ENCODE data around the gene ADARB1. TPM values are rescaled to one million over a fixed set of nuclear protein-coding genes. Genes with fewer than 3 reads are reported as not detected.

Gene ADARB1
- total and polyA plus RNA-seq, 2 experiments from 2014 or later = 4.8 to 14.8 TPM

DNA sequence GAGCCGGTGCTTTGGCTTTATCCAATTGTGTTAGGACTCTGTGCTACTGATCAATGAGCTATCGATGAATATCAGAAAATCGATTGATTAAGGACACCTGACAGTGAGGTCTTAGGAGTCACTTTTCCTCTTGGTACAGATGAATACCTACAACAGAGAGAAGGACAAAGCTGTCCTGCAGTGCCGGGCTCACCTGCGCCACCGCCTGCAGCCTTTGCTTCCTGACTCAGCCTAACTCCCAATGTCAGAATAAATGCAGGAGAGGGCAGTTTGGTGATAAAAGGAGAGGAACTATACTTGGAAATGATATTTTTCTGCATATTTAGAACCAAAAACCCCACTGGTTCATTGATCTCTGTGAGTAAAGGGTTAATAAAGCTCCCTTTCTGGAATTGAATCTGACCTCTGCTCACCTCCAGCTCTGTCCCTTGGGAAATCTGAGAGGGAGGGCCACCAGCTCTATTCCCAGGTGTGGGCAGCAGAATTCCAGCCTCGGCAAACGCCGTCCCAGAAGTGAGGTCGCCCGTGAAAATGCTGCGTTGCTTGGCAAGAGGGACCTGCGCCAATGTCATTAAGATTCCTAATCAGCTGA, 174.0 kb downstream of the ADARB1 start:
- TF ChIP-seq ZNF331 (CRISPR knock-in tag; IDR thresholded peaks at IDR 0.05; ENCODE audit: low read depth) (no peak), ZNF114 (CRISPR knock-in tag; IDR thresholded peaks at IDR 0.05) (no peak), POLR2AphosphoS5 (IDR thresholded peaks at IDR 0.05; ENCODE audit: low read depth) (no peak), EZH2 (IDR thresholded peaks at IDR 0.05; ENCODE audit: low read depth, unreplicated experiment) (no peak)
- TF ChIP-seq, protein P1, sequence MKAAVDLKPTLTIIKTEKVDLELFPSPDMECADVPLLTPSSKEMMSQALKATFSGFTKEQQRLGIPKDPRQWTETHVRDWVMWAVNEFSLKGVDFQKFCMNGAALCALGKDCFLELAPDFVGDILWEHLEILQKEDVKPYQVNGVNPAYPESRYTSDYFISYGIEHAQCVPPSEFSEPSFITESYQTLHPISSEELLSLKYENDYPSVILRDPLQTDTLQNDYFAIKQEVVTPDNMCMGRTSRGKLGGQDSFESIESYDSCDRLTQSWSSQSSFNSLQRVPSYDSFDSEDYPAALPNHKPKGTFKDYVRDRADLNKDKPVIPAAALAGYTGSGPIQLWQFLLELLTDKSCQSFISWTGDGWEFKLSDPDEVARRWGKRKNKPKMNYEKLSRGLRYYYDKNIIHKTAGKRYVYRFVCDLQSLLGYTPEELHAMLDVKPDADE (IDR thresholded peaks at IDR 0.05) = no peak
- TF ChIP-seq, protein P2, sequence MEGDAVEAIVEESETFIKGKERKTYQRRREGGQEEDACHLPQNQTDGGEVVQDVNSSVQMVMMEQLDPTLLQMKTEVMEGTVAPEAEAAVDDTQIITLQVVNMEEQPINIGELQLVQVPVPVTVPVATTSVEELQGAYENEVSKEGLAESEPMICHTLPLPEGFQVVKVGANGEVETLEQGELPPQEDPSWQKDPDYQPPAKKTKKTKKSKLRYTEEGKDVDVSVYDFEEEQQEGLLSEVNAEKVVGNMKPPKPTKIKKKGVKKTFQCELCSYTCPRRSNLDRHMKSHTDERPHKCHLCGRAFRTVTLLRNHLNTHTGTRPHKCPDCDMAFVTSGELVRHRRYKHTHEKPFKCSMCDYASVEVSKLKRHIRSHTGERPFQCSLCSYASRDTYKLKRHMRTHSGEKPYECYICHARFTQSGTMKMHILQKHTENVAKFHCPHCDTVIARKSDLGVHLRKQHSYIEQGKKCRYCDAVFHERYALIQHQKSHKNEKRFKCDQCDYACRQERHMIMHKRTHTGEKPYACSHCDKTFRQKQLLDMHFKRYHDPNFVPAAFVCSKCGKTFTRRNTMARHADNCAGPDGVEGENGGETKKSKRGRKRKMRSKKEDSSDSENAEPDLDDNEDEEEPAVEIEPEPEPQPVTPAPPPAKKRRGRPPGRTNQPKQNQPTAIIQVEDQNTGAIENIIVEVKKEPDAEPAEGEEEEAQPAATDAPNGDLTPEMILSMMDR (conservative IDR thresholded peaks at IDR 0.05; ENCODE audit: low read depth in 2 of 2) = no peak
- Mint-ChIP-seq H3K9me3 (peaks cover 19% of the 10 kb centered on the region), H3K27ac (no peak overlapping the region), H3K27me3 (ENCODE audit: insufficient read depth, low read depth, poor library complexity) (peaks cover 4% of the 10 kb centered on the region), H3K4me3 (peak overlapping the region; percentile 54), H3K4me1 (peaks cover 22% of the 10 kb centered on the region), H3K36me3 (ENCODE audit: low read depth) (peaks cover 4% of the 10 kb centered on the region)
- Histone ChIP-seq H3K36me3 (ENCODE audit: insufficient read depth) (no peaks in the 10 kb centered on the region; the same call in 1 of the 2 replicates), H3K27me3 (ENCODE audit: insufficient read depth) (no peaks in the 10 kb centered on the region), H3K27ac (ENCODE audit: low read depth) (no peak overlapping the region), H2AFZ (peak overlapping the region; percentile 90), H3K4me3 (no peak overlapping the region), H3K79me2 (replicated peaks; ENCODE audit: insufficient read depth) (no peaks in the 10 kb centered on the region), H3K4me2 (peak overlapping the region; percentile 68), H3K4me1 (ENCODE audit: insufficient read depth) (no peaks in the 10 kb centered on the region), H4K20me1 (replicated peaks; ENCODE audit: insufficient read depth) (no peaks in the 10 kb centered on the region), H3F3A (replicated peaks; ENCODE audit: low read depth) (no peaks in the 10 kb centered on the region), H3K9me2 (ENCODE audit: insufficient read depth) (no peaks in the 10 kb centered on the region)
- ATAC-seq = peak; percentile 82
- no peak for DNase-seq (ENCODE audit: low spot score)

DNA sequence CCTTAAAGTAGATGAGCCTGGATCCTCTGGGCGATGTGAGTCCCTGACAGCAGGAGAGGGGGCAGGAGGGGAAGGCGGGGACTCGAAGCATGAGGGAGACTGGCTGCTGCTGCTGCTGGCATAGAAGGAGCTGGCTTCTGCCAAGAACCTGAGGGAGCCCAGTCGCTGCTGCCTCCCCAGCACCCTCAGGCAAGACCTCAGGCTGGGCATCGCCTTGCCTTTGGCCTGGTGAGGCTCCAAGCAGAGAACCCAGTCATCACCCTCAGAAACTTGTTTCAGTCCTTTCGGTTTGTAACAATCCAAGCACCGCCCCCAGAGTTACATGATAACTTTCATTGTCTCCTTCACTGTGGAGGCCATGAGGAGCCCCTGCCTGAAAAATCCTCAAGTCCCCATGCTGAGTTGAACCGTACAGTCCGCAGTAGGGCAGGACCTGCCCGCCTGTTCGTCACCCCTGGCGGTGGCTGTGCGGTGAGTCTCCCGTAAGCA, 174.6 kb downstream of the ADARB1 start:
- no peaks in the 10 kb centered on the region for H3K4me1 ChIP-seq (ENCODE audit: insufficient read depth)
- no peak overlapping the region for H3K27ac Mint-ChIP-seq
- H3K4me2 ChIP-seq = peak overlapping the region; percentile 68
- peak overlapping the region; percentile 54 for H3K4me3 Mint-ChIP-seq
- H3K36me3 Mint-ChIP-seq (ENCODE audit: low read depth) = no peaks in the 10 kb centered on the region; the same call in 1 of the 3 replicates
- H3K4me3 ChIP-seq = no peak overlapping the region
- H3K4me1 Mint-ChIP-seq = peaks cover 22% of the 10 kb centered on the region
- ATAC-seq (peak; percentile 76), DNase-seq (ENCODE audit: low spot score) (peak; percentile 42)
- peaks cover 14% of the 10 kb centered on the region for H3K9me3 Mint-ChIP-seq
- no peaks in the 10 kb centered on the region for H3K27me3 ChIP-seq (ENCODE audit: insufficient read depth)
- no peaks in the 10 kb centered on the region for H3K36me3 ChIP-seq (ENCODE audit: insufficient read depth)
- H3K9me2 ChIP-seq (ENCODE audit: insufficient read depth) = no peaks in the 10 kb centered on the region
- H4K20me1 ChIP-seq (replicated peaks; ENCODE audit: insufficient read depth) = no peaks in the 10 kb centered on the region
- no peaks in the 10 kb centered on the region for H3F3A ChIP-seq (replicated peaks; ENCODE audit: low read depth)
- no peaks in the 10 kb centered on the region for H3K79me2 ChIP-seq (replicated peaks; ENCODE audit: insufficient read depth)
- H3K27me3 Mint-ChIP-seq (ENCODE audit: insufficient read depth, low read depth, poor library complexity) = peaks cover 4% of the 10 kb centered on the region
- no peak overlapping the region for H3K27ac ChIP-seq (ENCODE audit: low read depth)
- peak overlapping the region; percentile 90 for H2AFZ ChIP-seq
- TF ChIP-seq, protein P3, sequence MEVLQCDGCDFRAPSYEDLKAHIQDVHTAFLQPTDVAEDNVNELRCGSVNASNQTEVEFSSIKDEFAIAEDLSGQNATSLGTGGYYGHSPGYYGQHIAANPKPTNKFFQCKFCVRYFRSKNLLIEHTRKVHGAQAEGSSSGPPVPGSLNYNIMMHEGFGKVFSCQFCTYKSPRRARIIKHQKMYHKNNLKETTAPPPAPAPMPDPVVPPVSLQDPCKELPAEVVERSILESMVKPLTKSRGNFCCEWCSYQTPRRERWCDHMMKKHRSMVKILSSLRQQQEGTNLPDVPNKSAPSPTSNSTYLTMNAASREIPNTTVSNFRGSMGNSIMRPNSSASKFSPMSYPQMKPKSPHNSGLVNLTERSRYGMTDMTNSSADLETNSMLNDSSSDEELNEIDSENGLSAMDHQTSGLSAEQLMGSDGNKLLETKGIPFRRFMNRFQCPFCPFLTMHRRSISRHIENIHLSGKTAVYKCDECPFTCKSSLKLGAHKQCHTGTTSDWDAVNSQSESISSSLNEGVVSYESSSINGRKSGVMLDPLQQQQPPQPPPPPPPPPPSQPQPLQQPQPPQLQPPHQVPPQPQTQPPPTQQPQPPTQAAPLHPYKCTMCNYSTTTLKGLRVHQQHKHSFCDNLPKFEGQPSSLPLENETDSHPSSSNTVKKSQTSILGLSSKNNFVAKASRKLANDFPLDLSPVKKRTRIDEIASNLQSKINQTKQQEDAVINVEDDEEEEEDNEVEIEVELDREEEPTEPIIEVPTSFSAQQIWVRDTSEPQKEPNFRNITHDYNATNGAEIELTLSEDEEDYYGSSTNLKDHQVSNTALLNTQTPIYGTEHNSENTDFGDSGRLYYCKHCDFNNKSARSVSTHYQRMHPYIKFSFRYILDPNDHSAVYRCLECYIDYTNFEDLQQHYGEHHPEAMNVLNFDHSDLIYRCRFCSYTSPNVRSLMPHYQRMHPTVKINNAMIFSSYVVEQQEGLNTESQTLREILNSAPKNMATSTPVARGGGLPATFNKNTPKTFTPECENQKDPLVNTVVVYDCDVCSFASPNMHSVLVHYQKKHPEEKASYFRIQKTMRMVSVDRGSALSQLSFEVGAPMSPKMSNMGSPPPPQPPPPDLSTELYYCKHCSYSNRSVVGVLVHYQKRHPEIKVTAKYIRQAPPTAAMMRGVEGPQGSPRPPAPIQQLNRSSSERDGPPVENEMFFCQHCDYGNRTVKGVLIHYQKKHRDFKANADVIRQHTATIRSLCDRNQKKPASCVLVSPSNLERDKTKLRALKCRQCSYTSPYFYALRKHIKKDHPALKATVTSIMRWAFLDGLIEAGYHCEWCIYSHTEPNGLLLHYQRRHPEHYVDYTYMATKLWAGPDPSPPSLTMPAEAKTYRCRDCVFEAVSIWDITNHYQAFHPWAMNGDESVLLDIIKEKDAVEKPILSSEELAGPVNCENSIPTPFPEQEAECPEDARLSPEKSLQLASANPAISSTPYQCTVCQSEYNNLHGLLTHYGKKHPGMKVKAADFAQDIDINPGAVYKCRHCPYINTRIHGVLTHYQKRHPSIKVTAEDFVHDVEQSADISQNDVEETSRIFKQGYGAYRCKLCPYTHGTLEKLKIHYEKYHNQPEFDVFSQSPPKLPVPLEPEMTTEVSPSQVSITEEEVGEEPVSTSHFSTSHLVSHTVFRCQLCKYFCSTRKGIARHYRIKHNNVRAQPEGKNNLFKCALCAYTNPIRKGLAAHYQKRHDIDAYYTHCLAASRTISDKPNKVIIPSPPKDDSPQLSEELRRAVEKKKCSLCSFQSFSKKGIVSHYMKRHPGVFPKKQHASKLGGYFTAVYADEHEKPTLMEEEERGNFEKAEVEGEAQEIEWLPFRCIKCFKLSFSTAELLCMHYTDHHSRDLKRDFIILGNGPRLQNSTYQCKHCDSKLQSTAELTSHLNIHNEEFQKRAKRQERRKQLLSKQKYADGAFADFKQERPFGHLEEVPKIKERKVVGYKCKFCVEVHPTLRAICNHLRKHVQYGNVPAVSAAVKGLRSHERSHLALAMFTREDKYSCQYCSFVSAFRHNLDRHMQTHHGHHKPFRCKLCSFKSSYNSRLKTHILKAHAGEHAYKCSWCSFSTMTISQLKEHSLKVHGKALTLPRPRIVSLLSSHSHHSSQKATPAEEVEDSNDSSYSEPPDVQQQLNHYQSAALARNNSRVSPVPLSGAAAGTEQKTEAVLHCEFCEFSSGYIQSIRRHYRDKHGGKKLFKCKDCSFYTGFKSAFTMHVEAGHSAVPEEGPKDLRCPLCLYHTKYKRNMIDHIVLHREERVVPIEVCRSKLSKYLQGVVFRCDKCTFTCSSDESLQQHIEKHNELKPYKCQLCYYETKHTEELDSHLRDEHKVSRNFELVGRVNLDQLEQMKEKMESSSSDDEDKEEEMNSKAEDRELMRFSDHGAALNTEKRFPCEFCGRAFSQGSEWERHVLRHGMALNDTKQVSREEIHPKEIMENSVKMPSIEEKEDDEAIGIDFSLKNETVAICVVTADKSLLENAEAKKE (CRISPR knock-in tag; IDR thresholded peaks at IDR 0.05) = no peak
- TF ChIP-seq NANOG (IDR thresholded peaks at IDR 0.05; ENCODE audit: borderline replicate concordance) (no peak), ZNF331 (CRISPR knock-in tag; IDR thresholded peaks at IDR 0.05; ENCODE audit: low read depth) (no peak)
- TF ChIP-seq, protein P1 (IDR thresholded peaks at IDR 0.05) = no peak
